OCI-LY7 (cell line): ENCODE data around the gene IRF2.

Experiments
- EZH2phosphoT487 ChIP-seq: fragments of 200-600 bp; sonication (generic); IDR thresholded peaks from 2 replicates; pipeline ENCODE4 v1.6.1; 2018; ENCODE audit warnings: low read depth, borderline replicate concordance, mild to moderate bottlenecking, mixed run types, antibody characterized with exemption, low read length, moderate library complexity, mixed read lengths
- TF ChIP-seq, protein P1 (sequence below): fragments of 200-600 bp; sonication (generic); conservative IDR thresholded peaks from 2 replicates; pipeline ENCODE4 v1.5.1; 2014; ENCODE audit warnings: mild to moderate bottlenecking, antibody characterized with exemption, low read length, moderate library complexity, mixed read lengths

DNA sequence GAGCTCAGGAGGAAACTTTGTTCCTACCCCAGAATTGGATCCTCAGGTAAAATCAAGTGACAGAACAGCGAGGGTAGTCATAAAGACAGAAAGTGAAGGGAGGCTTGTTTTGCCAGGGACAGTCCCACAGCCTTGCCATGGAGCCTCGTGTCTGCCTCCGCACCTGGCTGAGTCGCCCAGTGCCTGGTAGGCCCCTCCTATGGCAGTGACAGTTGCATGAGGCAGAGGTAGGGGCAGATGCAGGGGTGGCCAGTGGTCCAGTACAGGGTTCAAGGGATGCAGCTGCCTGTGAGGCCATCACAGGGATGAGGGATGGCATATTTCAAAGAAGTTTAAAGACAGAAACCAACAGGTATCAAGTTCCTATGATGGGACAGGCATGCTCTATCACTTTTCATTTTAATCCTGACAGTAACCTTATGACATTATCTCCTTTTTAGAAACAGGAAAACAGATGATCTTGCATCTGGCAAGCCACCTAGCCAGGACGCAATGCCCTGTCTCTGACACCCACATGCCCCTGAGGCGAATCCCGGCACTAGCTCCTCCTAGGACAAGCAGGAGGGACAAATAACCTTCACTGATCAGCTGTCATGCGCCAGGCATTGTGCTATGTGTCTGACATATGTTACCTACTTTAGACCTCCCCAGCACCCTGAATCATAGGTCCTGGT lies 129.3 kb downstream of the IRF2 start:
- TF ChIP-seq, protein P1, sequence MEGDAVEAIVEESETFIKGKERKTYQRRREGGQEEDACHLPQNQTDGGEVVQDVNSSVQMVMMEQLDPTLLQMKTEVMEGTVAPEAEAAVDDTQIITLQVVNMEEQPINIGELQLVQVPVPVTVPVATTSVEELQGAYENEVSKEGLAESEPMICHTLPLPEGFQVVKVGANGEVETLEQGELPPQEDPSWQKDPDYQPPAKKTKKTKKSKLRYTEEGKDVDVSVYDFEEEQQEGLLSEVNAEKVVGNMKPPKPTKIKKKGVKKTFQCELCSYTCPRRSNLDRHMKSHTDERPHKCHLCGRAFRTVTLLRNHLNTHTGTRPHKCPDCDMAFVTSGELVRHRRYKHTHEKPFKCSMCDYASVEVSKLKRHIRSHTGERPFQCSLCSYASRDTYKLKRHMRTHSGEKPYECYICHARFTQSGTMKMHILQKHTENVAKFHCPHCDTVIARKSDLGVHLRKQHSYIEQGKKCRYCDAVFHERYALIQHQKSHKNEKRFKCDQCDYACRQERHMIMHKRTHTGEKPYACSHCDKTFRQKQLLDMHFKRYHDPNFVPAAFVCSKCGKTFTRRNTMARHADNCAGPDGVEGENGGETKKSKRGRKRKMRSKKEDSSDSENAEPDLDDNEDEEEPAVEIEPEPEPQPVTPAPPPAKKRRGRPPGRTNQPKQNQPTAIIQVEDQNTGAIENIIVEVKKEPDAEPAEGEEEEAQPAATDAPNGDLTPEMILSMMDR = no peak
- TF ChIP-seq EZH2phosphoT487 = no peak
